MM.1S (cell line): ENCODE data around the gene FXYD7.

Source experiments
- DNase-seq: peaks from one replicate; pipeline ENCODE4 v3.0.0-alpha.2; 2015
- H2AFZ ChIP-seq: fragments of 300-600 bp; sonication (generic); 2 replicates; pipeline ENCODE4 v1.6.0; 2016; ENCODE audit warnings: antibody characterized with exemption, low read length
- H3F3A ChIP-seq: fragments of 300-600 bp; sonication (generic); 2 replicates; pipeline ENCODE4 v1.6.1; 2016; ENCODE audit warnings: mild to moderate bottlenecking, antibody characterized with exemption, low read length, moderate library complexity, mixed read lengths; ENCODE audit not compliant: insufficient read depth
- H3K27ac ChIP-seq: fragments of 300-600 bp; sonication (generic); 2 replicates; pipeline ENCODE4 v1.5.1; 2016; ENCODE audit warnings: mild to moderate bottlenecking, low read length
- H3K27me3 ChIP-seq: fragments of 300-600 bp; sonication (generic); replicated peaks from 2 replicates; pipeline ENCODE4 v1.6.0; 2016; ENCODE audit warnings: low read length; ENCODE audit not compliant: insufficient read depth
- H3K36me3 ChIP-seq: fragments of 300-600 bp; sonication (generic); replicated peaks from 2 replicates; pipeline ENCODE4 v1.6.1; 2016; ENCODE audit warnings: mild to moderate bottlenecking, low read length, mixed read lengths; ENCODE audit not compliant: insufficient read depth
- H3K4me1 ChIP-seq: fragments of 300-600 bp; sonication (generic); 2 replicates; pipeline ENCODE4 v1.6.1; 2016; ENCODE audit warnings: low read length, mixed read lengths
- H3K4me2 ChIP-seq: fragments of 300-600 bp; sonication (generic); 2 replicates; pipeline ENCODE4 v1.6.0; 2016; ENCODE audit warnings: low read depth, low read length
- H3K4me3 ChIP-seq: fragments of 300-600 bp; sonication (generic); 2 replicates; pipeline ENCODE4 v1.5.1; 2016; ENCODE audit warnings: low read length, mixed read lengths
- H3K79me2 ChIP-seq: fragments of 300-600 bp; sonication (generic); 2 replicates; pipeline ENCODE4 v1.6.1; 2016; ENCODE audit warnings: mixed run types, low read length, mixed read lengths
- H3K9ac ChIP-seq: fragments of 300-600 bp; sonication (generic); 2 replicates; pipeline ENCODE4 v1.6.1; 2016; ENCODE audit warnings: low read length, mixed read lengths
- H3K9me2 ChIP-seq: fragments of 300-600 bp; sonication (generic); replicated peaks from 2 replicates; pipeline ENCODE4 v1.6.1; 2016; ENCODE audit warnings: mild to moderate bottlenecking, low read length, mixed read lengths; ENCODE audit not compliant: insufficient read depth
- H3K9me3 ChIP-seq: fragments of 300-600 bp; sonication (generic); replicated peaks from 2 replicates; pipeline ENCODE4 v1.6.1; 2016; ENCODE audit warnings: mild to moderate bottlenecking, low read length, mixed read lengths; ENCODE audit not compliant: insufficient read depth
- H4K20me1 ChIP-seq: fragments of 300-600 bp; sonication (generic); 2 replicates; pipeline ENCODE4 v1.6.1; 2016; ENCODE audit warnings: mild to moderate bottlenecking, low read length, moderate library complexity, mixed read lengths; ENCODE audit not compliant: insufficient read depth
- EZH2 ChIP-seq: fragments of 300-600 bp; sonication (generic); optimal IDR thresholded peaks from 2 replicates; pipeline ENCODE3; 2017; ENCODE audit warnings: low read depth, mild to moderate bottlenecking, antibody characterized with exemption, low read length, mixed read lengths
- EZH2phosphoT487 ChIP-seq: fragments of 300-600 bp; sonication (generic); IDR thresholded peaks from 2 replicates; pipeline ENCODE4 v1.6.1; 2018; ENCODE audit warnings: antibody characterized with exemption, low read length
- TF ChIP-seq, protein P1 (sequence below): fragments of 300-600 bp; sonication (generic); IDR thresholded peaks from 2 replicates; pipeline ENCODE4 v1.5.1; 2016; ENCODE audit warnings: antibody characterized with exemption, low read length, mixed read lengths

FXYD7 gene

DNA sequence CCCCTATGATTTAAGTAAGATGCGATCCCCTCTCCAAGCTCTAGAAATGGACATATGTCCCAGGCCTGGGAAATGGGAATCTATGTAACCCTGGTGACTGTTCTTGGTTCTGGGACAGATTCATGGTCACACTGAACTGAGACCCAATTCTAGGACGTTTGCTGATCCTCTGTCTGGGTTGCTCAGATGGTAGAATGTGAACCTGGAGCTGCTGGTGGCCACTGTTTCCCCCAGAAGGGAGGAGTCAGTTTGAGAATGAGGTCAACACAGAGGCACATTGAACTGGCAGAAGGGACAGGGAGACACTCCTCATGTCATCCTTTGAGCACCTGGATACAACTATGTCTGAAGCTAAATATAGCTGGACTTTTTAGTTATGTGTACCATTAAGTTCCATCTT lies 56.4 kb downstream of the FXYD7 start:
- Histone ChIP-seq H3F3A (no peaks in the 10 kb centered on the region), H3K4me2 (no peak overlapping the region), H3K79me2 (no peaks in the 10 kb centered on the region), H3K4me1 (peaks cover 2% of the 10 kb centered on the region), H2AFZ (no peak overlapping the region), H3K27me3 (no peaks in the 10 kb centered on the region), H3K27ac (no peak overlapping the region), H3K9me3 (no peaks in the 10 kb centered on the region), H3K4me3 (no peak overlapping the region), H3K9ac (no peak overlapping the region), H3K9me2 (no peaks in the 10 kb centered on the region), H3K36me3 (no peaks in the 10 kb centered on the region), H4K20me1 (no peaks in the 10 kb centered on the region)
- TF ChIP-seq EZH2phosphoT487 (no peak), EZH2 (no peak)
- TF ChIP-seq, protein P1, sequence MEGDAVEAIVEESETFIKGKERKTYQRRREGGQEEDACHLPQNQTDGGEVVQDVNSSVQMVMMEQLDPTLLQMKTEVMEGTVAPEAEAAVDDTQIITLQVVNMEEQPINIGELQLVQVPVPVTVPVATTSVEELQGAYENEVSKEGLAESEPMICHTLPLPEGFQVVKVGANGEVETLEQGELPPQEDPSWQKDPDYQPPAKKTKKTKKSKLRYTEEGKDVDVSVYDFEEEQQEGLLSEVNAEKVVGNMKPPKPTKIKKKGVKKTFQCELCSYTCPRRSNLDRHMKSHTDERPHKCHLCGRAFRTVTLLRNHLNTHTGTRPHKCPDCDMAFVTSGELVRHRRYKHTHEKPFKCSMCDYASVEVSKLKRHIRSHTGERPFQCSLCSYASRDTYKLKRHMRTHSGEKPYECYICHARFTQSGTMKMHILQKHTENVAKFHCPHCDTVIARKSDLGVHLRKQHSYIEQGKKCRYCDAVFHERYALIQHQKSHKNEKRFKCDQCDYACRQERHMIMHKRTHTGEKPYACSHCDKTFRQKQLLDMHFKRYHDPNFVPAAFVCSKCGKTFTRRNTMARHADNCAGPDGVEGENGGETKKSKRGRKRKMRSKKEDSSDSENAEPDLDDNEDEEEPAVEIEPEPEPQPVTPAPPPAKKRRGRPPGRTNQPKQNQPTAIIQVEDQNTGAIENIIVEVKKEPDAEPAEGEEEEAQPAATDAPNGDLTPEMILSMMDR: no peak
- DNase-seq: no peak

GRCh38 chr19:35202722-35203688 lies 60.0 kb downstream of the FXYD7 start:
- Histone ChIP-seq H3K9ac (no peak overlapping the region), H3K9me3 (no peaks in the 10 kb centered on the region), H2AFZ (no peak overlapping the region), H3F3A (peaks cover 31% of the 10 kb centered on the region), H3K79me2 (no peaks in the 10 kb centered on the region), H3K27ac (no peak overlapping the region), H3K4me1 (peaks cover 36% of the 10 kb centered on the region), H3K9me2 (no peaks in the 10 kb centered on the region), H4K20me1 (no peaks in the 10 kb centered on the region), H3K36me3 (no peaks in the 10 kb centered on the region), H3K4me3 (no peak overlapping the region), H3K4me2 (no peak overlapping the region), H3K27me3 (no peaks in the 10 kb centered on the region)
- no peak for DNase-seq
- TF ChIP-seq EZH2phosphoT487 (no peak), EZH2 (no peak)
- TF ChIP-seq, protein P1: no peak
